ENCODE data around the gene LINGO1. TPM values are rescaled to one million over a fixed set of nuclear protein-coding genes. Genes with fewer than 3 reads are reported as not detected.

Gene LINGO1
- total and polyA plus RNA-seq, 9 of the 15 experiments (the other 6 are each of a cell fraction or from before 2014, with no cell fraction given): 0.07 to 15.3 (median 2.1) TPM

DNA sequence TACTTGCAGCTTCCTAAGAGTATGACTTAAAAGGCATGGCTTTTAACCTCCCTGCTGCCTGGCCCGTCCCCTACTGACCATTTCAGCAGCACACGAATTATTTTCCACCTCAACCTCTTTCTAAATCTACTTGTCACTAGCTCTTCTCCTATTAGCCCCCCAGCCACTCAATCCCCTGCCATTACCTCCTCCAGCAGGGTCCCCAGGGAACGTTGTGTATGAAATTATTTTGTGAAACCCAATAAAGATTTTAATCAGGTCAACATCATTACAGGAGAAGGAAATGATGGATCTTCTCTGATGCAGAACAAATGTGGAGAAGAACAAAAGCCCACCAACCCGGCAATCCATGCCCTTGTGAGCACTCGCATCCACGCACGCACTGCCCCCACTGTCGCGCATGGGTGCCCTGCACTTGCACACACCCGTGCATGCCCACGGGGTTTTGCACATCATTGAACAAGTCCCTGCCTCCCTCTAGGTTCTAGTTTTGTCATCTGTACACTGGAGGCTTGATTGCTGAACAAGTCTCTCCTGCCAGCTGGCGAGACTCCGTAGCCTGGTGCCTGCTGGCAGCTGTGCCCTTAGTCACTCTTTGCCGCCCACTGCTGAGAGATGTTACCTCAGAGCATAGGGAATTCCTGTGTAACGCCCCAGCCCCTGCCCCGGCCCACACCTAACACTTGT, 51.6 kb downstream of the LINGO1 start:
- ATAC-seq (no peak), FAIRE-seq (no peak), DNase-seq (ENCODE audit: extremely low read depth in 1 of 4, low spot score in 3 of 4) (no peak)
- no peak overlapping the region for H3K4me2 ChIP-seq (ENCODE audit: insufficient read depth, low read length)
- no peaks in the 10 kb centered on the region for H3K36me3 ChIP-seq (ENCODE audit: control insufficient read depth, insufficient read depth, low read length)
- H3K9me3 ChIP-seq (replicated peaks; ENCODE audit: control insufficient read depth, insufficient read depth, low read depth, low read length): no peaks in the 10 kb centered on the region
- in situ Hi-C loops (cut with MboI) (no loop called here), intact Hi-C loops (cut with micrococcal nuclease) (no loop called here)
- no peak overlapping the region for H3K4me3 ChIP-seq
- H4K20me1 ChIP-seq (replicated peaks; ENCODE audit: control insufficient read depth, insufficient read depth, low read length): no peaks in the 10 kb centered on the region; the same call in 1 of the 2 replicates
- H3K79me2 ChIP-seq (ENCODE audit: control insufficient read depth, insufficient read depth, low read length): no peaks in the 10 kb centered on the region
- POLR2A ChIA-PET: no interaction called here
- no peak overlapping the region for H2AFZ ChIP-seq (ENCODE audit: low read depth, low read length)
- TF ChIP-seq, protein P1, sequence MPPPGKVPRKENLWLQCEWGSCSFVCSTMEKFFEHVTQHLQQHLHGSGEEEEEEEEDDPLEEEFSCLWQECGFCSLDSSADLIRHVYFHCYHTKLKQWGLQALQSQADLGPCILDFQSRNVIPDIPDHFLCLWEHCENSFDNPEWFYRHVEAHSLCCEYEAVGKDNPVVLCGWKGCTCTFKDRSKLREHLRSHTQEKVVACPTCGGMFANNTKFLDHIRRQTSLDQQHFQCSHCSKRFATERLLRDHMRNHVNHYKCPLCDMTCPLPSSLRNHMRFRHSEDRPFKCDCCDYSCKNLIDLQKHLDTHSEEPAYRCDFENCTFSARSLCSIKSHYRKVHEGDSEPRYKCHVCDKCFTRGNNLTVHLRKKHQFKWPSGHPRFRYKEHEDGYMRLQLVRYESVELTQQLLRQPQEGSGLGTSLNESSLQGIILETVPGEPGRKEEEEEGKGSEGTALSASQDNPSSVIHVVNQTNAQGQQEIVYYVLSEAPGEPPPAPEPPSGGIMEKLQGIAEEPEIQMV (tag; conservative IDR thresholded peaks at IDR 0.05; ENCODE audit: low read depth): no peak
- TF ChIP-seq GABPB1 (CRISPR knock-in tag; IDR thresholded peaks at IDR 0.05): no peak
- TF ChIP-seq ZNF3 (CRISPR knock-in tag; IDR thresholded peaks at IDR 0.05): no peak
- no peak for TF ChIP-seq ZNF133 (CRISPR knock-in tag; IDR thresholded peaks at IDR 0.05)
- no peak for TF ChIP-seq BACH1 (tag; IDR thresholded peaks at IDR 0.05)
- no peak for TF ChIP-seq ERF (CRISPR knock-in tag; IDR thresholded peaks at IDR 0.05)
- no peak for TF ChIP-seq ASH1L (IDR thresholded peaks at IDR 0.05; ENCODE audit: borderline replicate concordance, low read depth, partially characterized antibody)
- TF ChIP-seq BRD9 (IDR thresholded peaks at IDR 0.05; ENCODE audit: low read depth, partially characterized antibody): no peak
- no peak for TF ChIP-seq PURB (CRISPR knock-in tag; IDR thresholded peaks at IDR 0.05; ENCODE audit: low read depth)
- no peak for TF ChIP-seq MECOM (CRISPR knock-in tag; IDR thresholded peaks at IDR 0.05)
- no peak for TF ChIP-seq ZNF41 (CRISPR knock-in tag; conservative IDR thresholded peaks at IDR 0.05)
- H3K9ac ChIP-seq (ENCODE audit: insufficient read depth in 1 of 2, low read depth in 2 of 2, low read length in 2 of 2): no peak overlapping the region
- CTCF ChIA-PET (ENCODE audit: low intra/inter-chr PET ratio): no interaction called here
- no peaks in the 10 kb centered on the region for H3K4me1 ChIP-seq (replicated peaks in 1 of 2; ENCODE audit: control insufficient read depth in 2 of 2, insufficient read depth in 2 of 2, low read length in 2 of 2)
- no TSS peak for BruUV-seq (replicated peaks)
- H3K9me1 ChIP-seq (ENCODE audit: control insufficient read depth, insufficient read depth, low read length): no peaks in the 10 kb centered on the region
- WGBS (ENCODE audit: insufficient coverage, low coverage, missing lambda C conversion rate): 7% methylated on average over 16 of the region's 16 CpGs
- no peak overlapping the region for H3K27ac ChIP-seq (ENCODE audit: extremely low read depth, low read depth, low read length)
- H3K27me3 ChIP-seq (ENCODE audit: control insufficient read depth in 2 of 2, insufficient read depth in 2 of 2, low read length in 2 of 2): peaks cover 37 to 79% of the 10 kb centered on the region in 2 experiments
